Measurements from ENCODE around the gene CLSTN2. TPM values are rescaled to one million over a fixed set of nuclear protein-coding genes. Genes with fewer than 3 reads are reported as not detected.

Gene CLSTN2
- total RNA-seq, 1 donor from 2014 or later, result 9.7 TPM

- TF ChIP-seq CTCF (conservative IDR thresholded peaks at IDR 0.05; ENCODE audit: low read depth, low read length), result no peak
- DNase-seq (ENCODE audit: low read depth), result no peak
Measured at GRCh38 chr3:140559546-140559945, 624.6 kb downstream of the CLSTN2 start.

GRCh38 chr3:140563206-140563760 lies 628.3 kb downstream of the CLSTN2 start:
- no peak for TF ChIP-seq CTCF (conservative IDR thresholded peaks at IDR 0.05; ENCODE audit: low read depth, low read length)
- no peak for DNase-seq (ENCODE audit: low read depth)

More at GRCh38 chr3:140559546-140559945, 624.6 kb downstream of the CLSTN2 start:
- H3K4me3 ChIP-seq (ENCODE audit: low read depth, low read length), result no peak overlapping the region

GRCh38 chr3:140568131-140568530 lies 633.1 kb downstream of the CLSTN2 start:
- no peak overlapping the region for H3K4me3 ChIP-seq (ENCODE audit: low read depth, low read length)
- TF ChIP-seq CTCF (conservative IDR thresholded peaks at IDR 0.05; ENCODE audit: low read depth, low read length), result no peak
- DNase-seq (ENCODE audit: low read depth), result no peak

More at GRCh38 chr3:140563206-140563760, 628.3 kb downstream of the CLSTN2 start:
- H3K4me3 ChIP-seq (ENCODE audit: low read depth, low read length), result no peak overlapping the region

- no peak for TF ChIP-seq CTCF (conservative IDR thresholded peaks at IDR 0.05; ENCODE audit: low read depth, low read length)
- no peak overlapping the region for H3K4me3 ChIP-seq (ENCODE audit: low read depth, low read length)
- DNase-seq (ENCODE audit: low read depth), result no peak
Measured at GRCh38 chr3:140568842-140569520, 634.0 kb downstream of the CLSTN2 start.

- no peak for TF ChIP-seq CTCF (conservative IDR thresholded peaks at IDR 0.05; ENCODE audit: low read depth, low read length)
- no peak overlapping the region for H3K4me3 ChIP-seq (ENCODE audit: low read depth, low read length)
Measured at GRCh38 chr3:140570602-140571001, 635.6 kb downstream of the CLSTN2 start.

GRCh38 chr3:140571836-140572235 lies 636.9 kb downstream of the CLSTN2 start:
- TF ChIP-seq CTCF (conservative IDR thresholded peaks at IDR 0.05; ENCODE audit: low read depth, low read length), result no peak
- no peak for DNase-seq (ENCODE audit: low read depth)

More at GRCh38 chr3:140570602-140571001, 635.6 kb downstream of the CLSTN2 start:
- no peak for DNase-seq (ENCODE audit: low read depth)

GRCh38 chr3:140572334-140572733 lies 637.3 kb downstream of the CLSTN2 start:
- no peak for TF ChIP-seq CTCF (conservative IDR thresholded peaks at IDR 0.05; ENCODE audit: low read depth, low read length)
- no peak for DNase-seq (ENCODE audit: low read depth)
- H3K4me3 ChIP-seq (ENCODE audit: low read depth, low read length), result no peak overlapping the region

More at GRCh38 chr3:140571836-140572235, 636.9 kb downstream of the CLSTN2 start:
- H3K4me3 ChIP-seq (ENCODE audit: low read depth, low read length), result no peak overlapping the region
